ENCODE data around the gene DMBX1.

DMBX1 gene

GRCh38 chr1:46483589-46483988, 6.0 kb upstream of the DMBX1 start:
- no peak for DNase-seq (ENCODE audit: low spot score)

- no peak for DNase-seq (ENCODE audit: low spot score)
These were observed 4.7 kb upstream of the DMBX1 start for GRCh38 chr1:46484783-46485490.

GRCh38 chr1:46485564-46486431, 3.8 kb upstream of the DMBX1 start:
- no peak for DNase-seq (ENCODE audit: low spot score)

GRCh38 chr1:46486432-46487015, 3.1 kb upstream of the DMBX1 start:
- no peak for DNase-seq (ENCODE audit: low spot score)

DNA sequence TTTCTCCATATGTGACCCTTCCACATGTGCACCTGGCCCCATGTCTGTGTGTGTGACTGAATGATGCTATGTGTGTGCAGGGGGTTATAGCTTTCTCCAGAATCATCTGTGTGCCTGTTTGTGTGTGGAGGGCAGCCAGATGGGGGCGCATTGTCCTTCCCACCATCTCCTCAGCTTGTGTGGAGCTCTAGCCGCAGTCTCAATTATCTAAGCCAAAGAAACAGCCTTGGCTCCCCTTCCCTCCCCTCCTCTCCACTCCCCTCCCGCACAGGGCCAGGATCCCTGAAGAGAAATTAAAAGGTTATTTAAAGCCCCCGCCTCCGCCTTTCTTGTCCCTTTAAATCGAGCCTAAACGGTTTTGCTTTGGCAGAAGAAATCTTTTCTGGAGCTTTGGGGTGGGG, 1.8 kb upstream of the DMBX1 start:
- DNase-seq (ENCODE audit: low spot score) = no peak

DNA sequence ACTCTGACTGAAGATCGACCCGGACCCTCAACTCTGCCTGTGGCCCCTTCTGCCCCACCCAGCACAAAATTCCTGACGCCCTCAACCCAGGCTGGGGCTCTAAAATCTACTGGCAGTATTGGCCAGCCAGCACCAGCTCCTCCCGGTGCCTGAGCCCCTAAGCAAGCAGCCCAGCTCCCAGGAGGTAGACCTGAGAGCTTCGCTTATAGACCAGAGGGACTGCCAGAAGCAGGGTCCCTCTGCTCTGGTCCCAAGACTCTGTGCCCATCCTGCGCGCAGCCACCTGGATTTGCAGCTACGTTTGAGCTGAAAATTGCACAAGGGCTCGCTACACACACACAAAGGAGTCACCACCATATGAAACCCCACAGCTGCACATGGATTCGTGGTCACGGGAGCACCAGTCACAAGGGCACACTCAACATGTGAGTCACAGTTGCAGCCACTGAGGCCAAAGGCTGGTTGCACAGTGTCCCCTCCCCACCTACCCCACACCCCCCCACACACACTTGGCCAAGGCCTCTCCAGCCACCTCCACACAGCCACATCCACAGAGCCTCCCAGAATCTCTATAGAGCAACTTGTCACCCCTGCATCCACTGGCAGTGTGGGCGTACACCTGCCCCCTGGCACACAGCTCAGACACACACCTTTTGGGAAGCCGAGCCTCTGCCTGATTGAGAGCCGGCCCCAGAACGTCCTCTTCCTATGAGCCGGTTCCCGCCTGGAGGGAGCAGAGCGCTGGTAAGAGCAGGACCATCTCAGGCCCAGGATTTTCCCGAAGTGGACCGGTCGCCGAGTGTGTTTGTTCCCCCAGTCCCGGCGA, 1.1 kb upstream of the DMBX1 start:
- DNase-seq (ENCODE audit: low spot score) = peak; percentile 45

GRCh38 chr1:46489169-46489637, 433 bp upstream of the DMBX1 start:
- DNase-seq (ENCODE audit: low spot score) = no peak

DNA sequence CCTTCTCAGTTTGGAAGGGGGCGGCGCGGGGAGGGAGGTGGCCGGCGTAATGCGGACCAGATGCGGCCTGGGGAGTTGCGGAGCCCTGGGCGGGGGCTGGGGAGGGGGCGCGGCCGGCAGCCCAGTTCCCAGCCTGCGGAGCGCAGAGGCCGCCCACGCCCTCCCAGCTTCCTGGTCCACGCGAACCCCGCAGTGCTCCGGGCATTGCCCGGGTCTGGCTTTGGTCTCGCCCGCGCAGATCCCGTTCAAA, 695 bp downstream of the DMBX1 start:
- DNase-seq (ENCODE audit: low spot score) = no peak

DNA sequence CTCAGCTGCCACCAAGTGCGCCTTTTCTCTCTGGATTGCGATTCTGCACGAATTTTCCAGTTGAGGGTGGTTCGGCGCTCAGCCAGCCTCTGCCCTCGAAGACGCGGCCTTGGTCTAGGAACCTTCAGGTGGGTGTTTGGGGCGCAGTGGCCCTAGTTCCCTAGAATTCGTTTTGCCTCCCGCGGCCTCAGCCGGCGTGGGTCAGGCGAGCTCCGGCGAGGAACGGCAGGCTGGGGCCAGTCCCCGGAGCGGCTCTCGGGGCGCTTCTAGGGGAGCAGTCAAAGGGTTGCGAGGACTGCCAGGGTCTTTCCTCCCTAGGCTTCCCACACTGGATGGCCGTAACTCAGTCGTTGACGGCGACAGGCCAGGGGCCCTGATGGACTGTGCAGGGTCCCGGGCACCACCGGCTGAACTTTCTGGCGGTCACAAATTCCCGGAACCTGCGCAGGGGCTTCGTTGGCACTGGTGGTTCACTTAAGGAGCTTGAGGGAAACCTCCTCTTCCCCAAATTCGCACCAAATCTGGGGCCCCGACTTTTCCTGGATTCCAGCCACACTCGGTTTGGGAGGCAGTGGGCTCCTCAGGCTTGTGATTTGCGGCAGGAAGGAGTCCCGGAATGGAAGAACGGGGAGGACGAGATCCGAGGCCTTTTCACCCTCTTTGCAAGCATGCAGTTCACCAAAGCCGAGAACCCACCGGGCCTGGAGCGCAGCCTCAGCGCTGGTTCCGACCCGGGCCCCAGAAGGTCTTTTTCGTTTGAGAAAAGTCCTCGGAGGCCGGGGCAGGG, 1.2 kb downstream of the DMBX1 start:
- no peak for DNase-seq (ENCODE audit: low spot score)

- DNase-seq (ENCODE audit: low spot score) = no peak
These were observed 2.0 kb downstream of the DMBX1 start for GRCh38 chr1:46491443-46492268.

DNA sequence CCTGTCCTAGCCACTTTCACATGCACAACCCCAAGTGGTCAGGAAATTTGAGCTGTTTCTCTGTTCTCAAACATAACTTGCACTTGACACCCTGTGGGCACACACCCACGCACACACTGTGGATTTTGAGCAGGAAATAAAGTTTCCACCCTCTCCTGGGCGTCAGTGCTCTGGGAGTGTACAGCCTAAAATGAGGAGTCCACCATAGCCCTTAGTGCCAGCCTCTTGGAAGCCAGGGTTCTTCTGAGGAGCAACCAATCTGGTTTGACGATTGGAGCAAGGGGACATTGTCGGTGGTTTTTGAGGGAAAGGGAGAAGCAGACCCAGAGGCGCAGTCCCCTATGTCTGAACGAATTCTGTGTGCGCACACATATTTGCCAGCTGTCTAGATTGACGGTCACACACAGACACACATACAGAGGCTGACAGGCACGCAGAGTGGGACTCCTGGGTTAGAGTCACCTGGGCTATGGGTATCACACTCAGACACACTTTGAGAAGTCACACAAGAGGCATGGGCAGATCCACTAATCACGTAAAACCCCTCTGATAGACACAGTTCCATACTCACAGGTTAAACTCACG, 2.7 kb downstream of the DMBX1 start:
- no peak for DNase-seq (ENCODE audit: low spot score)

- DNase-seq (ENCODE audit: low spot score) = no peak
These were observed 3.2 kb downstream of the DMBX1 start for GRCh38 chr1:46492871-46493270.

DNA sequence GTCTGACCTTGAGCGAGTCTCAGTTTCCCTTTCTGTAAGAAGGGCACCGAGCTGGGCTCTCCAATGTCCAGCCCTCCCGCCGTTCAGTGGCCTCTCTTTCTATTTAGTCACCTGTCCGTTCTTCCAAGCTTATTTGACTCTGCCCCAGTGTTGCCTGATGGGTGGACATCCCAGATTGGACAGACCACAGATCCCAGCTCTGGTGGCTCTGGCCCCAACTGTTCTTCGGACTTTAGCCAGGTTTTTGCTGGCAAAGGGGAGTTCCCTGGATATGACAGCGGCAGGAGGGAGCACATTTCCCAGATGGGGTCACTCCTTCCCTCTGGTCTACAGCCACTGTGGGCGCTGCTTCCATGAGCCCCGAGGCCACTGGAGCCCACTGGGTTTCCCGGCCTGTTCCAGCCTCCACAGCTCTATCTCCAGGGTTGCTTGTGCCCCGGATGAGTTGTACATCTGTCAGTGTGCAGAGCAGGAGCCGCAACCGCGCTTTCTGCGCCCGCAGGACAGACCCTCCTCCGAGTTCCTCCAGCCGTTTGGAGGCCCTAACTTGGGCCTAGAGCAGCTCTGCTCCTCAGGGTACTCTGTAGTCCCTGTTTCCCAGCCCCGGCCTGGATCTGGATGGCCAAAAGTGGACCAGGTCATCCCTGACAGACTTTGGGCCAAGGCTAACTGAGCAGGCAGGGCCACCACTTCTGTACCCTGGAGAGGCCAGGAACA, 3.8 kb downstream of the DMBX1 start:
- DNase-seq (ENCODE audit: low spot score) = no peak

DNA sequence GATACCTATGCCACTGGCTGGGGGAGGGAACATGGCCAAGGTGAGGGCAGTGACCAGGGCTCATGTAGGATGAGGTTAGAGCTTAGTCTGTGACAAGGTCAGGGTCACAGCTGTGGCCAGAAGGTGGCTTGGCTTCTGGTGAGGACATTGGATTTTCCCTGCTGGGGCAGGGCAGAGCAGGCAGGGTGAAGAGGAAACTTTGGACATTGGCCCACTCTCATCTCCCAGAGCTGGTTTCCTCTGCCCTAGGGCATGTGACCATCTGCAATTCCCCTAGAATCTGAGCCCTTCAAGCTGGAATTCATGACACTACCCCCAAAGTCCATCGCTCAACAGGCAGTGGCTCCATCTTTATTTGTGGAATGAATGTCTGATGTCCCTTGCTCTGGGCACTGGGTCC, 5.3 kb downstream of the DMBX1 start:
- no peak for DNase-seq (ENCODE audit: low spot score)

GRCh38 chr1:46495778-46496177, 6.1 kb downstream of the DMBX1 start:
- DNase-seq (ENCODE audit: low spot score) = no peak

DNA sequence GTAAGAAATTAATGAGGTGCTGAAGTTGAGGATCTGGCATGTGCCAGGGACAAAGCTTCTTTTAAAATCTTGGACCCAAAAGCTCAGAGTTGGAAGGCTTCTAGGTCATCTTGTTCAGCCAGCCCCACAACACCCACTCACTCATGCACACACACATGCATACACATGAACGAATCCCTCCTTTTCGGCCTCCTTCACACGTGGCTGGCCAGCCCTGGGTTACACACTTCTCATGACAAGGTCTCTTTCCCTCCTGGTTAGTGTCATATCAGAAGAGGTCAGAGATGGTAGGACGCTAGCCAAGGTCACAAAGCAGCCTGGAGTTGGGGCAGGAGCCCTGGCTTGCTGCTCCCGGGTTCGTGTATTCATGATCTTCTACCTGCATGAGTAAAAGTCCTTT, 6.9 kb downstream of the DMBX1 start:
- DNase-seq (ENCODE audit: low spot score) = no peak

- DNase-seq (ENCODE audit: low spot score) = no peak
These were observed 7.4 kb downstream of the DMBX1 start for GRCh38 chr1:46497020-46497419.

- DNase-seq (ENCODE audit: low spot score) = no peak
These were observed 8.0 kb downstream of the DMBX1 start for GRCh38 chr1:46497665-46498064.

DNA sequence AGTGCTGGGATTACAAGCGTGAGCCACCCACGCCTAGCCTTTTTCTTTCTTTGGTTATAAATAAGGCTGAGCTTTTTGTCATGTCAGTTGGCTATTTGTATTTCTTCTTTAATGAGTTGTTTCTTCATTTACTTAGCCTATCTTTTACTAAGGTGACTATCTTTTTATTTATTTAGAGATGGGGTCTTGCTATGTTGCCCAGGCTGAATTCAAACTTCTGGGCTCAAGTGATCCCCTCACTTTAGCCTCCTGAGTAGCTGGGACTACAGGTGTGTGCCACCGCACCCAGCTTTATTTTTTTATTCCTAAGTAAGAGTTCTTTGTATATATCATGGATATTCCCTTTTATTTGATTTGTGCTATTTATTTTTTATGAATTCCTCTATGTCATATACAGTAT, 11.9 kb downstream of the DMBX1 start:
- no peak for DNase-seq (ENCODE audit: low spot score)

DNA sequence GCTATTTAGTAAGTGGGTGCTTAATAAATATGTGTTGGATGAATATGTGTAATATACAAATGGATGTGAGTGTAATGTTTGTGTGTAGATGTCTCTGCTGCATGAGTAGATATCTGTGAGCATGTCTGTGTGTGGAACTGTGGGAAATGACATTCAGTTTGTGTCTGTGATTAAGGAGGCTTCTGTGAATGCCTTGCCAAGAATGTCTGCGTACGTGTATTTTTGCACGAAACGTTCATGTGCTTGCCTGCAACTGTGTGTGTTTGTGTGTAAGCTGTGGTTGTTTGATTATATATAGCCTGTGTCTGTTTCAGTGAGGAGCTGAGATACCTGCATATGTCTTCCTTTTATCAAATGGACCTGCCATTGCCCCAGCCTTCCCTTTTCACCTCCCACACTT, 13.8 kb downstream of the DMBX1 start:
- DNase-seq (ENCODE audit: low spot score) = no peak
